SU-DHL-6 (cell line): ENCODE results near the gene HECTD1.

Source experiments
- EZH2phosphoT487 ChIP-seq: fragments of 200-600 bp; sonication (generic), shearing (Covaris generic); conservative IDR thresholded peaks from 2 replicates; pipeline ENCODE4 v1.6.1; 2018; ENCODE audit warnings: mild to moderate bottlenecking, antibody characterized with exemption, low read length, moderate library complexity, mixed read lengths
- TF ChIP-seq, protein P1 (sequence below): fragments of 200-600 bp; sonication (generic); IDR thresholded peaks from one replicate; pipeline ENCODE4 v1.5.1; 2017; ENCODE audit warnings: antibody characterized with exemption, mild to moderate bottlenecking, low read length, moderate library complexity; ENCODE audit not compliant: insufficient read depth, poor library complexity, severe bottlenecking

DNA sequence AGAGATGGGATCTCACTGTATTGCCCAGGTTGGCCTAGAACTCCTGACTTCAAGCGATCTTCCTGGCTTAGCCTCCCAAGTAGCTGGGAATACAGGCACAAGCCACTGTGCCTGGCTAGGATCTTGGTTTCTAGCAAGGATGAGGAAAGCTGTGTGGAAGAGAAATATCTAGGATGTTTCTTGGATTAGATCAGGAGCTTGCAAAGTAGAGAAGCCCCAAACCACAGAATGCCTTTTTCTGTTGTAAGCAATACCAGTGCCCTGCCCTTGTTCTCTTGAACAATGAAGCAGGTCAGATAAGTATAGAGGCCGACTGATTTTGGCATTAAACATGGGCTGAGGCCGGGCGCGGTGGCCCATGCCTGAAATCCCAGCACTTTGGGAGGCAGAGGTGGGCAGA lies 137.2 kb downstream of the HECTD1 start:
- TF ChIP-seq, protein P1, sequence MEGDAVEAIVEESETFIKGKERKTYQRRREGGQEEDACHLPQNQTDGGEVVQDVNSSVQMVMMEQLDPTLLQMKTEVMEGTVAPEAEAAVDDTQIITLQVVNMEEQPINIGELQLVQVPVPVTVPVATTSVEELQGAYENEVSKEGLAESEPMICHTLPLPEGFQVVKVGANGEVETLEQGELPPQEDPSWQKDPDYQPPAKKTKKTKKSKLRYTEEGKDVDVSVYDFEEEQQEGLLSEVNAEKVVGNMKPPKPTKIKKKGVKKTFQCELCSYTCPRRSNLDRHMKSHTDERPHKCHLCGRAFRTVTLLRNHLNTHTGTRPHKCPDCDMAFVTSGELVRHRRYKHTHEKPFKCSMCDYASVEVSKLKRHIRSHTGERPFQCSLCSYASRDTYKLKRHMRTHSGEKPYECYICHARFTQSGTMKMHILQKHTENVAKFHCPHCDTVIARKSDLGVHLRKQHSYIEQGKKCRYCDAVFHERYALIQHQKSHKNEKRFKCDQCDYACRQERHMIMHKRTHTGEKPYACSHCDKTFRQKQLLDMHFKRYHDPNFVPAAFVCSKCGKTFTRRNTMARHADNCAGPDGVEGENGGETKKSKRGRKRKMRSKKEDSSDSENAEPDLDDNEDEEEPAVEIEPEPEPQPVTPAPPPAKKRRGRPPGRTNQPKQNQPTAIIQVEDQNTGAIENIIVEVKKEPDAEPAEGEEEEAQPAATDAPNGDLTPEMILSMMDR = no peak
- TF ChIP-seq EZH2phosphoT487 = no peak
